Stimulated activated CD8-positive, alpha-beta memory T cell treated with anti-CD3 and anti-CD28 coated beads, Interleukin-2, amount 100 ng/mL, for 48 hours (primary cell): ENCODE data around the gene WDFY2.
A peak's percentile ranks its signal among the peaks of the same experiment; 100 is the strongest.

Experiments
- DNase-seq, 2 donors: peaks; one replicate each; pipeline ENCODE4 v3.0.0-alpha.2; 2020; ENCODE audit warnings: low read depth in 2 of 2

Gene WDFY2

GRCh38 chr13:51739027-51739764 lies 154.9 kb downstream of the WDFY2 start:
- DNase-seq, result no peak

GRCh38 chr13:51740698-51741097 lies 156.4 kb downstream of the WDFY2 start:
- DNase-seq, result no peak

- no peak for DNase-seq
Observed at GRCh38 chr13:51742031-51742430, 157.8 kb downstream of the WDFY2 start.

- no peak for DNase-seq
Observed at GRCh38 chr13:51742611-51743010, 158.3 kb downstream of the WDFY2 start.

GRCh38 chr13:51745243-51745642 lies 161.0 kb downstream of the WDFY2 start:
- DNase-seq, result no peak

GRCh38 chr13:51746802-51747201 lies 162.5 kb downstream of the WDFY2 start:
- DNase-seq, result no peak

GRCh38 chr13:51747438-51748434 lies 163.5 kb downstream of the WDFY2 start:
- DNase-seq, result no peak

- DNase-seq, result no peak
Observed at GRCh38 chr13:51756651-51757050, 172.4 kb downstream of the WDFY2 start.

- DNase-seq, result no peak
Observed at GRCh38 chr13:51758691-51759090, 174.4 kb downstream of the WDFY2 start.

GRCh38 chr13:51759240-51759639 lies 175.0 kb downstream of the WDFY2 start:
- no peak for DNase-seq

- DNase-seq, result no peak
Observed at GRCh38 chr13:51760592-51760991, 176.3 kb downstream of the WDFY2 start.

- no peak for DNase-seq
Observed at GRCh38 chr13:51761643-51762350, 177.5 kb downstream of the WDFY2 start.

GRCh38 chr13:51763486-51763885 lies 179.2 kb downstream of the WDFY2 start:
- DNase-seq, result no peak

- peak; percentile 46 to 49 for DNase-seq
Observed at GRCh38 chr13:51764184-51765141, 180.2 kb downstream of the WDFY2 start.

GRCh38 chr13:51765142-51765515 lies 180.9 kb downstream of the WDFY2 start:
- DNase-seq, result no peak

- DNase-seq, result no peak
Observed at GRCh38 chr13:51767100-51767499, 182.8 kb downstream of the WDFY2 start.

- DNase-seq, result no peak
Observed at GRCh38 chr13:51768378-51768921, 184.2 kb downstream of the WDFY2 start.

- DNase-seq, result no peak
Observed at GRCh38 chr13:51768976-51769375, 184.7 kb downstream of the WDFY2 start.

GRCh38 chr13:51769455-51770127 lies 185.3 kb downstream of the WDFY2 start:
- DNase-seq, result no peak

GRCh38 chr13:51770160-51770559 lies 185.9 kb downstream of the WDFY2 start:
- DNase-seq, result no peak
